GM12875 (cell line): ENCODE data around the gene BRD4.

Experiments
- H3K4me3 ChIP-seq: one replicate; pipeline ENCODE4 v1.5.1; 2011; ENCODE audit warnings: low read depth, low read length, control low read depth
- TF ChIP-seq, protein P1 (sequence below): IDR thresholded peaks from 2 replicates; pipeline ENCODE4 v1.5.1; 2011; ENCODE audit warnings: low read depth, mild to moderate bottlenecking, control low read depth, inconsistent platforms, low read length, moderate library complexity, borderline replicate concordance; ENCODE audit not compliant: insufficient read depth

Gene BRD4

DNA sequence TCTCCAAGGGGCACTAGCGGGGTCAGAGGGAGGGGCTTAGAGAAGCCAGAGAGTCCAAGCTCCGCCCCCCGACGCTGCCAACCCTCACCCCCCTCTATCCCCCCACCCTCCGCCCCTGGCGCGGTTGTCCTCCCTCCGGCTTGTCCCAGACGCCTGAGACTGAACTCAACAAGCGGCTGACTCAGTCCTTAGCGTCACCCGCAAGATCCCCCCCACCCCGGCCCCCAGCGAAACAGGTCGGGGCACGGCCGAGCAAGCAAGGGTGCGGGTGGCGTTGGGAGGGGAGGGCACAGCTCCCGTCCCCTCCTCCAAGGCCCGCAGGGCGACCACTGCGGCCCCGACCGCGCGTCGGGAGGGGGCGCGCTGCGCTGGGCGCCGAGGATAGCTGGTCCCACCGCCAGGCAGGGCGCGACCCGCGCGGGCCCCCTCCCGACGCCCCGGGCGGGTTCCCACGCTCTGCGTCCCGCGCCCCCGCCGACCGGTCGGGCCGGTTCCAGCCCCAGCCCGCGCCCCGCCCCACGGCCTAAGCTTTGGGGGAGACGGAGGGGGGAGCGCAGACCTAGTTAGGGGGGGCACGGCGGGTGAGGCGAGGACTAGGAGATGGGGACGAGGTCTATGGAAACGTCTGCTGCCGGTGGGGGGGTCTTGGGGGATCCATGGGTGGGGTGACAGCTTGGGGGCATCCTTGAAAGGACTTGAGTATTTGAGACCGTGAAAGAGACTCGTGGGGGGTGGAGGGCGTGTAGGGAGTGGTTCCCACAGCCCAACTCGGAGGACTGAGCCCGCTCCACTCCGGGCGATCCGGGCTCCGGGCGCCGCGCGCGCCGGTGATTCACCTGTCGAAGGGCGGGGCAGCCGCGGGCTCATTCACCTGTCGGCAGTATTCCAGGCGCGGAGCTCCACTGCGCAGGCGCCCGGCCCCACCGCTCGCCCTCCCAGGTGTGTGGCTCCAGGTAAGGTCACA is 136.7 kb downstream of the BRD4 start:
- TF ChIP-seq, protein P1, sequence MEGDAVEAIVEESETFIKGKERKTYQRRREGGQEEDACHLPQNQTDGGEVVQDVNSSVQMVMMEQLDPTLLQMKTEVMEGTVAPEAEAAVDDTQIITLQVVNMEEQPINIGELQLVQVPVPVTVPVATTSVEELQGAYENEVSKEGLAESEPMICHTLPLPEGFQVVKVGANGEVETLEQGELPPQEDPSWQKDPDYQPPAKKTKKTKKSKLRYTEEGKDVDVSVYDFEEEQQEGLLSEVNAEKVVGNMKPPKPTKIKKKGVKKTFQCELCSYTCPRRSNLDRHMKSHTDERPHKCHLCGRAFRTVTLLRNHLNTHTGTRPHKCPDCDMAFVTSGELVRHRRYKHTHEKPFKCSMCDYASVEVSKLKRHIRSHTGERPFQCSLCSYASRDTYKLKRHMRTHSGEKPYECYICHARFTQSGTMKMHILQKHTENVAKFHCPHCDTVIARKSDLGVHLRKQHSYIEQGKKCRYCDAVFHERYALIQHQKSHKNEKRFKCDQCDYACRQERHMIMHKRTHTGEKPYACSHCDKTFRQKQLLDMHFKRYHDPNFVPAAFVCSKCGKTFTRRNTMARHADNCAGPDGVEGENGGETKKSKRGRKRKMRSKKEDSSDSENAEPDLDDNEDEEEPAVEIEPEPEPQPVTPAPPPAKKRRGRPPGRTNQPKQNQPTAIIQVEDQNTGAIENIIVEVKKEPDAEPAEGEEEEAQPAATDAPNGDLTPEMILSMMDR, result no peak
- no peak overlapping the region for H3K4me3 ChIP-seq

DNA sequence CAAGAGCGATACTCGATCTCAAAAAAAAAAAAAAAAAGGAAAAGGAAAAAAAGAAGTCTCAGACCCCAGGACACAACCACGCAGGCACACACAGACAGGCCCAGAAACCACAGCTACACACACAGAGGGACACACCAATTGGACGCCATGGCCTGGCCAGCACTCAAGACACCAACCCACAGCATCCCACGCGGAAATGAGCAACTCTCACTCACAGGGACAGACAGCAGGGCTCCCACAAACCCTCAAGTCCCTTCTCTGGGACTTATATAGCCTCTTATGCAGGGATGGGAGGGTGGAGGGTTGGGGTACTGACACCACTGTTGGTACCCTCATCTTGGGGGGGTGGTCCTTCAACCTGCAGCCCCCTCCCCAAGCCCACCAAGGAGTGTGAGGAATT is 137.4 kb downstream of the BRD4 start:
- no peak overlapping the region for H3K4me3 ChIP-seq
- TF ChIP-seq, protein P1, result no peak

DNA sequence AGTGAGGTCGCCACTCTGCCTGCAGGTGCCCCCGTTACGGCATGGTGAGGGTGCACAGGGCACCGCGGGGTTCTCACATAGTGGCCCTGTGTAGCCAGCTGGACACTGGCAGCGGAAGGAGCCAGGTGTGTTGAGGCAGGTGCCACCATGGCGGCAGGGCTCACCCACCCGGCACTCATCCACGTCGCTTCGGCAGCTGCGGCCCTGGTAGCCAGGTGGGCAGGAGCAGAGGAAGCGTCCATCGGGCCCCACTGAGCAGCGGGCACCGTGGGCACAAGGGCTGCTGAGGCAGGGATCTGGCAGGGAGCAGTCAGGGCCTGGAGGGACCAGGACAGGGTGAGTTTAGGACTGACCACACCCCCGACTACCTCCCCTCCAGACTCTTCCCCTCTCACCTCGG is 140.4 kb downstream of the BRD4 start:
- TF ChIP-seq, protein P1, result no peak
- no peak overlapping the region for H3K4me3 ChIP-seq

DNA sequence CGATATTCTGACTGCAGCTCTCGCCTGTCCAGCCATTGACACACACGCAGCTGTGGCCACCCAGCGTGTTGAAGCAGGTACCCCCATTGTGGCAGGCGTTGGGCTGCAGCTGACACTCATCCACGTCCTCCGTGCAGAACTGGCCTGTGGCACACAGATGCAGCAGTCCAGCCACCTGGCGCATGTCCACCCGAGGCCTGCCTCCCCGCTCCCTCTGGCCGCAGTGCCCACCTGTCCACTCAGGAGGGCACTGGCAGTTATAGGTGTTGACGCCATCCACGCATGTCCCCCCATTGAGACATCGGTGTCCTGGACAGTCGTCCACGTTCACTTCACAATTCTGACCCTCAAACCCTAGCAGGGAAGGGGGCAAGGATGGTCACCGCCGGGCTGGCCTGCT is 140.8 kb downstream of the BRD4 start:
- TF ChIP-seq, protein P1, result no peak
- no peak overlapping the region for H3K4me3 ChIP-seq

DNA sequence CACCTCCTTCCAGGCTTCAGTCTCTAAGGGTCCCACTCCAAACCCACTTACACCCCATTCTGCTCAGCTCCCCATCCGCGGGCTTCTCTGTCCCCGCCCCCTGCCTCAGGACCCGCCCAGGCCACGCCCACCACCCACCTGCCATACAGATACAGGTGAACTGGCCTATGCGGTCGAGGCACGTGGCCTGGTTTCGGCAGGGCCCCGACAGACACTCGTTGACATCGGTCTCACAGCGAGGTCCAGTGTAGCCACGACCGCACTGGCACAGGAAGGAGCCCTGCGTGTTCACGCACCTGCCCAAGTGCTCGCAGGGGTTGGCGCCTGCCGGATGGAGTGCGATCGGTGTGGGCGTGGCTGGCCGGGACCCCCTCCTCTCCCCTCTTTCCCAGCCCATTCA is 143.5 kb downstream of the BRD4 start:
- TF ChIP-seq, protein P1, result no peak
- no peak overlapping the region for H3K4me3 ChIP-seq

DNA sequence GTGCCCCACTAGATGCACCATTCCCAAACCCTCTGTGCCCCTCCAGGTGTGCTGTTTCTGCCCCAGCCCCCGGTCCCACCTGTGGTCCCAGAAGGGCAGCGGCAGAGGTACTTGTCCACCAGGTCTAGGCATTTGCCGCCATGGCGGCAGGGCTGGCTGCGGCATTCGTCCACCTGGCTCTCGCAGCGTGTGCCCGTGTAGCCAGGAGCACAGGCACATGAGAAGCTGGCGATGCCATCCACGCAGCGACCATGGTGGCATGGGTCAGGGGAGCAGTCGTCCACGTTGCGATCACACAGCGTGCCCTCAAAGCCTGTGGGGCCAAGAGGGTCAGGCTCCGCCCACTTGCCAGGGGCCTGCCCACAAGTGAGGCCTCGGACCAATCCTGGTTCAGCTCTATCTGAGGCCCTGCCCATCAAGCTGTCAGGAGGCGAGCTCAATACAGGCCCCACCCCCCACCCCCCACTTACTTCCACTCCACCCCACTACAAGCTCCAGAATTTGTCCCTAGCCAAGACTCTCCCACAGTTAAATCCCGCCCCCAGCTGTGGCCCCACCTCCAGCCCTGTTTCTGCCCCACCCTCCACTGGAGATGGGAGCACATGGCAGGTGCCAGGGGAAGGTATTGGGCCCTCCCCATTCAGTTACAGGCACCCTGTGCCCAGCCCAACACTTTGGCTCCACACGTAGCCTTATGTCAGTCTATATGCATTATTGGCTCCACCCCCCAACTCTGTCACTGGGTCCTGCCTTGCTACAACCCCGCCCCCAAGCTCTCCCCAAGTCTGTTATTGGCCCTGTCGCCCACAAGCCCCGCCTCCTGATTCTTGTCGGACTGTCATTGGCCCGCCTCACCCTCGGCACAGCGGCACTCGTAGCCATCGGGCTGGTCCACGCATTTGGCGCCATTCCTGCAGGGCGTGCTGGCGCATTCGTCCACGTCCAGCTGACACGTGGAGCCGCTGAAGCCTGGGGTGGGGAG is 145.0 kb downstream of the BRD4 start:
- TF ChIP-seq, protein P1, result no peak

More for the DNA sequence above, 145.0 kb downstream of the BRD4 start:
- no peak overlapping the region for H3K4me3 ChIP-seq
